Measurements from ENCODE around the gene NSRP1.

- no peak for TF ChIP-seq POLR2A (IDR thresholded peaks at IDR 0.05)
- no peak for TF ChIP-seq CTCF (IDR thresholded peaks at IDR 0.05)
Measured at GRCh38 chr17:30113213-30113612, 3.4 kb upstream of the NSRP1 start.
